HG03571 (cell line): ENCODE results near the gene DPP10.

Experiments
- ATAC-seq: cut with Tn5 transposase; IDR thresholded peaks from one replicate; pipeline ENCODE4 v1.9.1; 2021; ENCODE audit not compliant: unreplicated experiment

Gene DPP10

GRCh38 chr2:115833196-115833595, 1390.8 kb downstream of the DPP10 start:
- ATAC-seq = no peak

GRCh38 chr2:115838539-115838938, 1396.1 kb downstream of the DPP10 start:
- ATAC-seq = no peak

- no peak for ATAC-seq
Observed at GRCh38 chr2:115842306-115842705, 1399.9 kb downstream of the DPP10 start.

GRCh38 chr2:115848192-115848591, 1405.8 kb downstream of the DPP10 start:
- no peak for ATAC-seq

GRCh38 chr2:115867024-115867423, 1424.6 kb downstream of the DPP10 start:
- ATAC-seq = no peak

- no peak for ATAC-seq
Observed at GRCh38 chr2:115874427-115874826, 1432.0 kb downstream of the DPP10 start.

- ATAC-seq = no peak
Observed at GRCh38 chr2:115880558-115880957, 1438.1 kb downstream of the DPP10 start.

GRCh38 chr2:115887209-115887776, 1444.9 kb downstream of the DPP10 start:
- no peak for ATAC-seq
